ENCODE data around the gene CREB5.

DNA sequence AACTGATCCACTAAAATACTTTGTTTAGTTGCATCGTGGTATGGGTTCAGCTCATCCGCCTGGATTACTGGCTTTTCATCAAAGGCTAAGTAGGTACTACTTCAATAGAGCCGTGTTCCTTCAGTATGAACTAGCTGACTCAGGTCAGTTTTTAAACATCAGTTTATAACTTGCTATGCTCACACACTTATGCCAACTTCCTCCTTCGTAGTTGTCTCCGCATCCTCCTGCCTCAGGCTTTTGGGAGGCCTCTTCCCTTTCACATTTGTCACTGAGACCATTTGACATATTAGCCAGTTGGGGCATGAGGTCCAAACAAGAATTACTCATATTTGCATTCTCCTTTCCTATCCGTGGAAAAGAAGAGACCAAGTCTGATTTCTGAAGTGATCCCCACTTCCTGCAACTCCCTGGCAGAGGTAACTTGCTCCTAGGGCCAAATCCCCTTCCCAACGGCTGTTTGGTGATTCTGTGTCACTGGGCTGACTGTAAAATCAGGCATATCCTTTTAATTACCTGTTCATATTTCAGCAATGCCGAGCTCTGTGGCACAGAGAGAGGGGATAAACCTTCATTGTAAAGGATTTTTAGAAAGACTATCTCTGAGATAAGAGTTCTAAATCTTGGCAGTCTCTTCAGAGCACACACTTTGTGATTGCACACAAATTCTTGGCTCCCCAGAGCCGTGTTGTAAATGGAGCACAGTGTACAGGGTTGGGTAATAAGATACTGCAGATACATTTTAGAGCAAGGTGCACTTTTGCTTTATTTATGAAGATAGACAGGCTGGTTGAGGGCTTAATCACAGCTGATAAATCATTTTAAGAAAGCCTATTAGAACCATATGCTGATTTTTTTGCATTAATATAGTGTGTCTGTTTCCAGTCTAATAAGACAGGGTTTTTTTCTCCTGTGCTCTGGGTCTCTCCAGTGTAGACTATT, 108.0 kb downstream of the CREB5 start:
- TF ChIP-seq, protein P1, sequence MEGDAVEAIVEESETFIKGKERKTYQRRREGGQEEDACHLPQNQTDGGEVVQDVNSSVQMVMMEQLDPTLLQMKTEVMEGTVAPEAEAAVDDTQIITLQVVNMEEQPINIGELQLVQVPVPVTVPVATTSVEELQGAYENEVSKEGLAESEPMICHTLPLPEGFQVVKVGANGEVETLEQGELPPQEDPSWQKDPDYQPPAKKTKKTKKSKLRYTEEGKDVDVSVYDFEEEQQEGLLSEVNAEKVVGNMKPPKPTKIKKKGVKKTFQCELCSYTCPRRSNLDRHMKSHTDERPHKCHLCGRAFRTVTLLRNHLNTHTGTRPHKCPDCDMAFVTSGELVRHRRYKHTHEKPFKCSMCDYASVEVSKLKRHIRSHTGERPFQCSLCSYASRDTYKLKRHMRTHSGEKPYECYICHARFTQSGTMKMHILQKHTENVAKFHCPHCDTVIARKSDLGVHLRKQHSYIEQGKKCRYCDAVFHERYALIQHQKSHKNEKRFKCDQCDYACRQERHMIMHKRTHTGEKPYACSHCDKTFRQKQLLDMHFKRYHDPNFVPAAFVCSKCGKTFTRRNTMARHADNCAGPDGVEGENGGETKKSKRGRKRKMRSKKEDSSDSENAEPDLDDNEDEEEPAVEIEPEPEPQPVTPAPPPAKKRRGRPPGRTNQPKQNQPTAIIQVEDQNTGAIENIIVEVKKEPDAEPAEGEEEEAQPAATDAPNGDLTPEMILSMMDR (conservative IDR thresholded peaks at IDR 0.05): no peak
- TF ChIP-seq EZH2 (IDR thresholded peaks at IDR 0.05; ENCODE audit: low read depth): no peak
